Esophagus muscularis mucosa (tissue), 3 donors: ENCODE results near the gene COL19A1.

Source experiments
- CTCF ChIP-seq, 3 experiments: fragments of 200-600 bp in 2 of 3; fragments of 450-650 bp in 1 of 3; sonication (generic) in 2 of 3; IDR thresholded peaks; one replicate each; pipeline ENCODE4 v1.5.1; 2017 to 2019; ENCODE audit warnings: antibody characterized with exemption in 3 of 3, mild to moderate bottlenecking in 2 of 3, moderate library complexity in 1 of 3
- POLR2A ChIP-seq: fragments of 450-650 bp; IDR thresholded peaks from one replicate; pipeline ENCODE4 v1.6.1; 2017; ENCODE audit warnings: antibody characterized with exemption, moderate library complexity, mild to moderate bottlenecking, low read depth
- POLR2AphosphoS5 ChIP-seq, 2 donors: sonication (generic); formaldehyde crosslinking; IDR thresholded peaks; one replicate each; pipeline ENCODE4 v1.6.1; 2017; ENCODE audit warnings: antibody characterized with exemption in 2 of 2

DNA sequence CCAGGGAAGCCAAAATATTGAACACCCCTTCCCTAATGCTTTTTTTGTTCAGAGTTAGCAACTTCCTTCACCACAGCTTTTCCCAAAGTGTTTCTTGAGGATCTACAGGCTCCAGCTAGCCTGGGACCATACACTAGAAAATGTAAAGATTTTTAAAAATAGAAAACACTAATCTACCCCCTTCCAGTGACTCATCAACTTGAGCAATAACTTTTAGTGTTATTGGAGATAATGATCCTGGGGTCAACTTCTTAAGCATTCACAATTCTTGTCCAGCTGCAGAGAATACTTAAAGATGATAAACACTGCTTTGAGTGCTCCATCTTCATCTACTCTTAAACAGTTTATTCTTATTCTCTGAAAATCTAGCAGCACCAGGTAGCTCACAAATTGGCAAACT, 304.9 kb downstream of the COL19A1 start:
- no peak for TF ChIP-seq CTCF (IDR thresholded peaks at IDR 0.05)
- TF ChIP-seq POLR2AphosphoS5 (IDR thresholded peaks at IDR 0.05): no peak
- TF ChIP-seq POLR2A: no peak
